Left ventricle myocardium inferior (tissue), 1 donor: ENCODE data around the gene FAS. TPM values are rescaled to one million over a fixed set of nuclear protein-coding genes. Genes with fewer than 3 reads are reported as not detected.

Experiments used
- DNase-seq: peaks from one replicate; pipeline ENCODE4 v3.0.0-alpha.2; 2020
- H3K27ac ChIP-seq: fragments of 200-600 bp; replicated peaks from 2 replicates; pipeline ENCODE4 v1.8.0; 2021
- H3K27me3 ChIP-seq: fragments of 200-600 bp; 2 replicates; pipeline ENCODE4 v1.8.0; 2021; ENCODE audit warnings: low read depth
- H3K36me3 ChIP-seq: fragments of 200-600 bp; 2 replicates; pipeline ENCODE4 v1.8.0; 2021
- H3K4me1 ChIP-seq: fragments of 200-600 bp; 2 replicates; pipeline ENCODE4 v1.8.0; 2021
- H3K4me3 ChIP-seq: fragments of 200-600 bp; 2 replicates; pipeline ENCODE4 v1.8.0; 2021; ENCODE audit warnings: mild to moderate bottlenecking, moderate library complexity
- H3K9me3 ChIP-seq: fragments of 200-600 bp; replicated peaks from 2 replicates; pipeline ENCODE4 v1.8.0; 2021
- CTCF ChIP-seq: fragments of 200-600 bp; IDR thresholded peaks from 2 replicates; pipeline ENCODE4 v1.8.0; 2021; ENCODE audit warnings: antibody characterized with exemption, mild to moderate bottlenecking, borderline replicate concordance
- intact Hi-C: fragments of 100-400 bp; cut with micrococcal nuclease; formaldehyde crosslinking; loops from one replicate; pipeline ENCODE4 v1.11.0; 2022
- total RNA-seq: library from RNA; stranded (reverse); fragmentation: NEBNext Ultra II Directional; extraction: Animal tissue kit (Norgen Biotek cat#: 25700); gene quantifications from one replicate; pipeline ENCODE4 v1.2.1, GENCODE V29; 2021
- donor health status: DM: no; HTN: yes; CAD: no; lungs with severe emphysema.

The FAS gene
- total RNA-seq, 1 donor from 2014 or later = 3.7 TPM

GRCh38 chr10:88971221-88972061 lies 19.2 kb upstream of the FAS start:
- no peak for TF ChIP-seq CTCF
- Histone ChIP-seq H3K27ac (peak overlapping the region; percentile 51), H3K27me3 (no peaks in the 10 kb centered on the region), H3K9me3 (no peaks in the 10 kb centered on the region), H3K36me3 (no peaks in the 10 kb centered on the region), H3K4me1 (peaks cover 39% of the 10 kb centered on the region), H3K4me3 (no peak overlapping the region)
- no peak for DNase-seq
- intact Hi-C loops = no loop called here

GRCh38 chr10:88974012-88974411 lies 16.6 kb upstream of the FAS start:
- no peaks in the 10 kb centered on the region for H3K36me3 ChIP-seq
- H3K9me3 ChIP-seq = no peaks in the 10 kb centered on the region
- H3K27ac ChIP-seq = peak overlapping the region; percentile 73
- peaks cover 25% of the 10 kb centered on the region for H3K4me1 ChIP-seq
- peak overlapping the region; percentile 60 for H3K4me3 ChIP-seq
- intact Hi-C loops = no loop called here
- H3K27me3 ChIP-seq = no peaks in the 10 kb centered on the region
- TF ChIP-seq CTCF = no peak
- no peak for DNase-seq

GRCh38 chr10:88974446-88975376 lies 15.9 kb upstream of the FAS start:
- Histone ChIP-seq H3K36me3 (no peaks in the 10 kb centered on the region), H3K27me3 (no peaks in the 10 kb centered on the region), H3K9me3 (no peaks in the 10 kb centered on the region), H3K4me3 (peak overlapping the region; percentile 60), H3K4me1 (peaks cover 32% of the 10 kb centered on the region), H3K27ac (peak overlapping the region; percentile 73)
- DNase-seq = no peak
- intact Hi-C loops = no loop called here
- no peak for TF ChIP-seq CTCF

GRCh38 chr10:88975377-88975720 lies 15.2 kb upstream of the FAS start:
- intact Hi-C loops = no loop called here
- no peaks in the 10 kb centered on the region for H3K9me3 ChIP-seq
- peak overlapping the region; percentile 60 for H3K4me3 ChIP-seq
- no peaks in the 10 kb centered on the region for H3K27me3 ChIP-seq
- no peak for TF ChIP-seq CTCF
- DNase-seq = no peak
- no peaks in the 10 kb centered on the region for H3K36me3 ChIP-seq
- peak overlapping the region; percentile 73 for H3K27ac ChIP-seq
- peaks cover 38% of the 10 kb centered on the region for H3K4me1 ChIP-seq

- Histone ChIP-seq H3K4me3 (no peak overlapping the region), H3K9me3 (no peaks in the 10 kb centered on the region), H3K36me3 (no peaks in the 10 kb centered on the region), H3K27ac (peak overlapping the region; percentile 77), H3K4me1 (peaks cover 69% of the 10 kb centered on the region), H3K27me3 (no peaks in the 10 kb centered on the region)
- intact Hi-C loops = no loop called here
- no peak for TF ChIP-seq CTCF
- no peak for DNase-seq
Measured at GRCh38 chr10:88978463-88978862, 12.1 kb upstream of the FAS start.
